K562 (cell line): Measurements from ENCODE around the gene ELOVL1. TPM values are rescaled to one million over a fixed set of nuclear protein-coding genes. Genes with fewer than 3 reads are reported as not detected.

ENCODE experiments used
- CHCHD3 ChIP-seq: fragments of 250-450 bp; sonication (Bioruptor Pico); IDR thresholded peaks from 2 replicates; pipeline ENCODE4 v2.1.2; 2022; ENCODE audit warnings: mild to moderate bottlenecking
- E2F3 ChIP-seq: fragments of 250-450 bp; sonication (Bioruptor Pico); IDR thresholded peaks from 2 replicates; pipeline ENCODE4 v1.4.0; 2020; ENCODE audit warnings: mild to moderate bottlenecking
- FOXM1 ChIP-seq, 2 experiments: fragments of 450-650 bp in 1 of 2; sonication (generic) in 1 of 2; formaldehyde crosslinking in 1 of 2; IDR thresholded peaks; 2 replicates each; pipeline versions ENCODE4 v1.6.1 to v1.9.0; 2017 to 2022; ENCODE audit warnings: low read depth in 2 of 2, mild to moderate bottlenecking in 2 of 2, missing genetic modification reagents in 1 of 2, moderate library complexity in 1 of 2
- HCFC1 ChIP-seq: IDR thresholded peaks from 2 replicates; pipeline ENCODE4 v1.6.1; 2012; ENCODE audit warnings: low read depth, low read length, improper control_type of control experiment
- HDAC6 ChIP-seq: IDR thresholded peaks from 2 replicates; pipeline ENCODE4 v1.6.1; 2012; ENCODE audit warnings: low read depth, mild to moderate bottlenecking, control low read depth, inconsistent platforms, low read length, moderate library complexity
- KDM1A ChIP-seq, 2 experiments: fragments of 450-650 bp; IDR thresholded peaks; 2 replicates each; pipeline ENCODE4 v1.6.1; 2016; ENCODE audit warnings: mild to moderate bottlenecking in 2 of 2
- NCOR1 ChIP-seq: fragments of 450-650 bp; IDR thresholded peaks from 2 replicates; pipeline ENCODE4 v1.6.1; 2016; ENCODE audit warnings: mild to moderate bottlenecking, moderate library complexity
- POLR2H ChIP-seq: IDR thresholded peaks from 2 replicates; pipeline ENCODE4 v1.6.1; 2016; ENCODE audit warnings: missing genetic modification characterization, low read depth, mild to moderate bottlenecking, control low read depth, missing compliant biosample characterization, moderate library complexity
- RBBP5 ChIP-seq: fragments of 200-600 bp; sonication (generic); IDR thresholded peaks from 2 replicates; pipeline ENCODE4 v1.6.1; 2012; ENCODE audit warnings: borderline replicate concordance, mild to moderate bottlenecking, low read length, control low read depth, inconsistent platforms; ENCODE audit not compliant: insufficient read depth, poor library complexity, severe bottlenecking
- RBM25 ChIP-seq: fragments of 200-400 bp; formaldehyde crosslinking; IDR thresholded peaks from 2 replicates; pipeline ENCODE4 v1.6.1; 2018; ENCODE audit warnings: low read length, low read depth, moderate library complexity; ENCODE audit not compliant: severe bottlenecking
- RUNX1 ChIP-seq: sonication (generic); IDR thresholded peaks from 2 replicates; pipeline ENCODE4 v1.6.1; 2016; ENCODE audit warnings: antibody characterized with exemption, low read depth
- SIN3A ChIP-seq, 2 experiments: fragments of 150-350 bp in 1 of 2; IDR thresholded peaks; 2 replicates each; pipeline ENCODE4 v1.6.1; 2011 to 2016; ENCODE audit warnings: borderline replicate concordance in 2 of 2, low read depth in 2 of 2, low read length in 2 of 2, mild to moderate bottlenecking in 2 of 2, moderate library complexity in 2 of 2; ENCODE audit not compliant: control insufficient read depth in 1 of 2
- TAF7 ChIP-seq: fragments of 450-650 bp; IDR thresholded peaks from 2 replicates; pipeline ENCODE4 v1.6.1; 2016; ENCODE audit warnings: missing genetic modification characterization, missing compliant biosample characterization
- TCF7L2 ChIP-seq: fragments of 150-350 bp; IDR thresholded peaks from 2 replicates; pipeline ENCODE4 v1.6.1; 2016; ENCODE audit warnings: low read depth, mild to moderate bottlenecking, low read length, moderate library complexity
- TGIF2 ChIP-seq: sonication (generic); formaldehyde crosslinking; IDR thresholded peaks from 2 replicates; pipeline ENCODE4 v1.8.1; 2022; ENCODE audit warnings: mild to moderate bottlenecking, missing genetic modification reagents, moderate library complexity
- ZKSCAN1 ChIP-seq: fragments of 150-350 bp; IDR thresholded peaks from 2 replicates; pipeline ENCODE4 v1.6.1; 2016; ENCODE audit warnings: low read depth, low read length
- ZNF778 ChIP-seq: fragments of 450-650 bp; formaldehyde crosslinking; IDR thresholded peaks from 2 replicates; pipeline ENCODE4 v1.4.0; 2020; ENCODE audit warnings: mild to moderate bottlenecking, moderate library complexity
- ZNF830 ChIP-seq: fragments of 250-450 bp; sonication (Bioruptor Pico); IDR thresholded peaks from 2 replicates; pipeline ENCODE4 v1.5.0; 2021; ENCODE audit warnings: mild to moderate bottlenecking
- polyA plus RNA-seq, 8 experiments: library from polyadenylated mRNA; depleted of rRNA in 4 of 8; stranded (reverse) in 5 of 8; unstranded in 3 of 8; fragments of >200 nt; fragmentation: Nextera tagmentation in 2 of 8; fragmentation: Illumina TruSeq in 1 of 8; extraction: Ambion mirVana in 2 of 8; extraction: Trizol in 1 of 8; gene quantifications; 2 replicates each; pipeline versions ENCODE4 v1.2.1 to v1.2.3, GENCODE V29; 2011 to 2014; ENCODE audit warnings: inconsistent platforms in 1 of 8, missing spikeins in 1 of 8
- total RNA-seq, 7 experiments: library from RNA; depleted of rRNA in 6 of 7; stranded (reverse); fragments of >200 nt in 6 of 7; fragmentation: Illumina TruSeq in 2 of 7; extraction: Trizol in 2 of 7; gene quantifications; 2 replicates each; pipeline versions ENCODE4 v1.2.1 to v1.2.3, GENCODE V29; 2011 to 2021; ENCODE audit warnings: low replicate concordance in 1 of 7
- TF ChIP-seq, protein P1 (sequence below): fragments of 450-650 bp; IDR thresholded peaks from 2 replicates; pipeline ENCODE4 v1.6.1; 2016
- TF ChIP-seq, protein P2 (sequence below), 3 experiments: fragments of 200-800 bp in 1 of 3; fragments of 250-450 bp in 1 of 3; fragments of 450-650 bp in 1 of 3; sonication (Bioruptor Pico) in 1 of 3; sonication (Bioruptor generic) in 1 of 3; formaldehyde crosslinking in 1 of 3; IDR thresholded peaks; 2 replicates each; pipeline versions ENCODE4 v1.6.1 to v1.8.0; 2016 to 2022; ENCODE audit warnings: mild to moderate bottlenecking in 2 of 3, missing genetic modification characterization in 2 of 3, missing compliant biosample characterization in 1 of 3, moderate library complexity in 1 of 3
- TF ChIP-seq, protein P3 (sequence below): fragments of 250-450 bp; sonication (Bioruptor Pico); IDR thresholded peaks from 2 replicates; pipeline ENCODE4 v1.8.0; 2022; ENCODE audit warnings: inconsistent platforms

The ELOVL1 gene
- total and polyA plus RNA-seq, 9 of the 15 experiments (the other 6 are each of a cell fraction or from before 2014, with no cell fraction given), result 51.0 to 157 (median 70.3) TPM

DNA sequence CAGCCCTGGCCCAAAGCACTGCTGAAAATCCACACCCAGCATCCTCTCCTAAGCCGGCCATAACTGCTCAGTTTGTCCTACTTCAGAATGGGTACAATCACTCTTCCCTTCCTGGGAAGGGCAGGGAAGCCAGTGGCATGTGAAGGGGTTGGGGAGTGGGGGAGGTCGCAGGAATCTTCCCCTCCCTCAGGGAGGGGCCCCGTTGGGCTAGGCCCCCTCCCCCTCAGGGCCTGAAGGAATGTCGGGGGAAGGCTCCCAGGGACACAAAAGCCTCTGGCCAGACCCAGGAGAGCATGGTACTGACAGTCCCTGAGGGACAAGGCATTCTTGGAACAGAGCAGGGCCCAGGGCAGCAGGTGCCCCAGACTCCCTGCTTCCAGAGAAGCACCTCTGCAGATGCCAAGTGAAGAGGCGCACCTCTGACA lies 1.2 kb downstream of the ELOVL1 start (continued):
- TF ChIP-seq RBBP5, result no peak
- no peak for TF ChIP-seq ZKSCAN1
- TF ChIP-seq SIN3A (IDR thresholded peaks at IDR 0.05; ENCODE audit: borderline replicate concordance in 2 of 2, control insufficient read depth in 1 of 2, low read depth in 2 of 2, low read length in 2 of 2), result no peak
- TF ChIP-seq, protein P1, sequence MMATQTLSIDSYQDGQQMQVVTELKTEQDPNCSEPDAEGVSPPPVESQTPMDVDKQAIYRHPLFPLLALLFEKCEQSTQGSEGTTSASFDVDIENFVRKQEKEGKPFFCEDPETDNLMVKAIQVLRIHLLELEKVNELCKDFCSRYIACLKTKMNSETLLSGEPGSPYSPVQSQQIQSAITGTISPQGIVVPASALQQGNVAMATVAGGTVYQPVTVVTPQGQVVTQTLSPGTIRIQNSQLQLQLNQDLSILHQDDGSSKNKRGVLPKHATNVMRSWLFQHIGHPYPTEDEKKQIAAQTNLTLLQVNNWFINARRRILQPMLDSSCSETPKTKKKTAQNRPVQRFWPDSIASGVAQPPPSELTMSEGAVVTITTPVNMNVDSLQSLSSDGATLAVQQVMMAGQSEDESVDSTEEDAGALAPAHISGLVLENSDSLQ, result no peak
- no peak for TF ChIP-seq E2F3 (CRISPR knock-in tag)
- TF ChIP-seq, protein P2, sequence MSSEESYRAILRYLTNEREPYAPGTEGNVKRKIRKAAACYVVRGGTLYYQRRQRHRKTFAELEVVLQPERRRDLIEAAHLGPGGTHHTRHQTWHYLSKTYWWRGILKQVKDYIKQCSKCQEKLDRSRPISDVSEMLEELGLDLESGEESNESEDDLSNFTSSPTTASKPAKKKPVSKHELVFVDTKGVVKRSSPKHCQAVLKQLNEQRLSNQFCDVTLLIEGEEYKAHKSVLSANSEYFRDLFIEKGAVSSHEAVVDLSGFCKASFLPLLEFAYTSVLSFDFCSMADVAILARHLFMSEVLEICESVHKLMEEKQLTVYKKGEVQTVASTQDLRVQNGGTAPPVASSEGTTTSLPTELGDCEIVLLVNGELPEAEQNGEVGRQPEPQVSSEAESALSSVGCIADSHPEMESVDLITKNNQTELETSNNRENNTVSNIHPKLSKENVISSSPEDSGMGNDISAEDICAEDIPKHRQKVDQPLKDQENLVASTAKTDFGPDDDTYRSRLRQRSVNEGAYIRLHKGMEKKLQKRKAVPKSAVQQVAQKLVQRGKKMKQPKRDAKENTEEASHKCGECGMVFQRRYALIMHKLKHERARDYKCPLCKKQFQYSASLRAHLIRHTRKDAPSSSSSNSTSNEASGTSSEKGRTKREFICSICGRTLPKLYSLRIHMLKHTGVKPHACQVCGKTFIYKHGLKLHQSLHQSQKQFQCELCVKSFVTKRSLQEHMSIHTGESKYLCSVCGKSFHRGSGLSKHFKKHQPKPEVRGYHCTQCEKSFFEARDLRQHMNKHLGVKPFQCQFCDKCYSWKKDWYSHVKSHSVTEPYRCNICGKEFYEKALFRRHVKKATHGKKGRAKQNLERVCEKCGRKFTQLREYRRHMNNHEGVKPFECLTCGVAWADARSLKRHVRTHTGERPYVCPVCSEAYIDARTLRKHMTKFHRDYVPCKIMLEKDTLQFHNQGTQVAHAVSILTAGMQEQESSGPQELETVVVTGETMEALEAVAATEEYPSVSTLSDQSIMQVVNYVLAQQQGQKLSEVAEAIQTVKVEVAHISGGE (CRISPR knock-in tag; IDR thresholded peaks at IDR 0.05), result 0 out of 6 replicates have a peak, but pooled peaks of 1 of the 3 experiments have one; percentile 6
- TF ChIP-seq, protein P3, sequence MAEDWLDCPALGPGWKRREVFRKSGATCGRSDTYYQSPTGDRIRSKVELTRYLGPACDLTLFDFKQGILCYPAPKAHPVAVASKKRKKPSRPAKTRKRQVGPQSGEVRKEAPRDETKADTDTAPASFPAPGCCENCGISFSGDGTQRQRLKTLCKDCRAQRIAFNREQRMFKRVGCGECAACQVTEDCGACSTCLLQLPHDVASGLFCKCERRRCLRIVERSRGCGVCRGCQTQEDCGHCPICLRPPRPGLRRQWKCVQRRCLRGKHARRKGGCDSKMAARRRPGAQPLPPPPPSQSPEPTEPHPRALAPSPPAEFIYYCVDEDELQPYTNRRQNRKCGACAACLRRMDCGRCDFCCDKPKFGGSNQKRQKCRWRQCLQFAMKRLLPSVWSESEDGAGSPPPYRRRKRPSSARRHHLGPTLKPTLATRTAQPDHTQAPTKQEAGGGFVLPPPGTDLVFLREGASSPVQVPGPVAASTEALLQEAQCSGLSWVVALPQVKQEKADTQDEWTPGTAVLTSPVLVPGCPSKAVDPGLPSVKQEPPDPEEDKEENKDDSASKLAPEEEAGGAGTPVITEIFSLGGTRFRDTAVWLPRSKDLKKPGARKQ (CRISPR knock-in tag), result no peak
- TF ChIP-seq TAF7 (tag), result no peak
- no peak for TF ChIP-seq CHCHD3 (CRISPR knock-in tag)
- no peak for TF ChIP-seq HDAC6
- no peak for TF ChIP-seq FOXM1 (IDR thresholded peaks at IDR 0.05; ENCODE audit: low read depth)
- TF ChIP-seq FOXM1 (CRISPR knock-in tag; IDR thresholded peaks at IDR 0.05; ENCODE audit: low read depth), result no peak
- no peak for TF ChIP-seq RUNX1
- TF ChIP-seq HCFC1, result no peak
- no peak for TF ChIP-seq ZNF778
- TF ChIP-seq TCF7L2, result no peak
- no peak for TF ChIP-seq NCOR1
- TF ChIP-seq POLR2H (tag), result no peak
- TF ChIP-seq ZNF830 (CRISPR knock-in tag), result no peak
- TF ChIP-seq RBM25, result peak; percentile 26
- 0 out of 2 replicates have a peak, but pooled peaks have one; percentile 35 for TF ChIP-seq TGIF2 (CRISPR knock-in tag)
- TF ChIP-seq KDM1A (IDR thresholded peaks at IDR 0.05), result peak in 1 of 2 experiments; percentile 42; a peak in 1 of 4 replicates
